ENCODE data around the gene DOCK3.
A peak's percentile ranks its signal among the peaks of the same experiment; 100 is the strongest.

Gene DOCK3

GRCh38 chr3:51386852-51387229, 712.1 kb downstream of the DOCK3 start:
- no peak for TF ChIP-seq TAF1 (IDR thresholded peaks at IDR 0.05; ENCODE audit: borderline replicate concordance, insufficient read depth, low read length)
- TF ChIP-seq FOXP2 (optimal IDR thresholded peaks at IDR 0.05; ENCODE audit: borderline replicate concordance, extremely low read depth, extremely low read length, insufficient read depth): no peak

GRCh38 chr3:51388286-51389029, 713.7 kb downstream of the DOCK3 start:
- TF ChIP-seq POLR2AphosphoS5 (IDR thresholded peaks at IDR 0.05; ENCODE audit: low read depth, low read length): no peak
- no peak for TF ChIP-seq FOXP2 (optimal IDR thresholded peaks at IDR 0.05; ENCODE audit: borderline replicate concordance, extremely low read depth, extremely low read length, insufficient read depth)
- TF ChIP-seq SIN3A (IDR thresholded peaks at IDR 0.05; ENCODE audit: borderline replicate concordance, insufficient read depth, low read length): no peak
- no peak for TF ChIP-seq REST (IDR thresholded peaks at IDR 0.05; ENCODE audit: insufficient read depth in 1 of 2, low read depth in 2 of 2, low read length in 2 of 2)
- TF ChIP-seq TAF1 (IDR thresholded peaks at IDR 0.05; ENCODE audit: borderline replicate concordance, insufficient read depth, low read length): no peak

- no peak for TF ChIP-seq REST (IDR thresholded peaks at IDR 0.05; ENCODE audit: insufficient read depth in 1 of 2, low read depth in 2 of 2, low read length in 2 of 2)
- no peak for TF ChIP-seq TAF1 (IDR thresholded peaks at IDR 0.05; ENCODE audit: borderline replicate concordance, insufficient read depth, low read length)
- TF ChIP-seq SIN3A (IDR thresholded peaks at IDR 0.05; ENCODE audit: borderline replicate concordance, insufficient read depth, low read length): no peak
- TF ChIP-seq POLR2AphosphoS5 (IDR thresholded peaks at IDR 0.05; ENCODE audit: low read depth, low read length): no peak
- TF ChIP-seq FOXP2 (optimal IDR thresholded peaks at IDR 0.05; ENCODE audit: borderline replicate concordance, extremely low read depth, extremely low read length, insufficient read depth): no peak
Observed at GRCh38 chr3:51389423-51390183, 714.9 kb downstream of the DOCK3 start.

GRCh38 chr3:51390246-51391074, 715.7 kb downstream of the DOCK3 start:
- no peak for TF ChIP-seq POLR2AphosphoS5 (IDR thresholded peaks at IDR 0.05; ENCODE audit: low read depth, low read length)
- no peak for TF ChIP-seq SIN3A (IDR thresholded peaks at IDR 0.05; ENCODE audit: borderline replicate concordance, insufficient read depth, low read length)
- no peak for TF ChIP-seq FOXP2 (optimal IDR thresholded peaks at IDR 0.05; ENCODE audit: borderline replicate concordance, extremely low read depth, extremely low read length, insufficient read depth)
- no peak for TF ChIP-seq REST (IDR thresholded peaks at IDR 0.05; ENCODE audit: insufficient read depth in 1 of 2, low read depth in 2 of 2, low read length in 2 of 2)
- TF ChIP-seq TAF1 (IDR thresholded peaks at IDR 0.05; ENCODE audit: borderline replicate concordance, insufficient read depth, low read length): no peak

- TF ChIP-seq FOXP2 (optimal IDR thresholded peaks at IDR 0.05; ENCODE audit: borderline replicate concordance, extremely low read depth, extremely low read length, insufficient read depth) (no peak), REST (IDR thresholded peaks at IDR 0.05; ENCODE audit: insufficient read depth in 1 of 2, low read depth in 2 of 2, low read length in 2 of 2) (no peak), SIN3A (IDR thresholded peaks at IDR 0.05; ENCODE audit: borderline replicate concordance, insufficient read depth, low read length) (no peak), POLR2AphosphoS5 (IDR thresholded peaks at IDR 0.05; ENCODE audit: low read depth, low read length) (peak; percentile 30; the same call in 1 of the 2 replicates), TAF1 (IDR thresholded peaks at IDR 0.05; ENCODE audit: borderline replicate concordance, insufficient read depth, low read length) (peak; percentile 10; the same call in 1 of the 2 replicates)
Observed at GRCh38 chr3:51391075-51391565, 716.4 kb downstream of the DOCK3 start, which contains the start of gene RBM15B. Gene RBM15B (plus strand): TSS chr3:51391285. CDS start chr3:51391400, 115 bp downstream.

Measured in PFSK-1 (cell line).